Anterior cingulate cortex (tissue), 58 donors: Measurements from ENCODE around the gene ANKDD1A.

Experiments
- DNase-seq, 58 donors: peaks; one replicate each; lab custom pipeline; 2025; lab: John Stamatoyannopoulos, UW

Gene ANKDD1A

DNA sequence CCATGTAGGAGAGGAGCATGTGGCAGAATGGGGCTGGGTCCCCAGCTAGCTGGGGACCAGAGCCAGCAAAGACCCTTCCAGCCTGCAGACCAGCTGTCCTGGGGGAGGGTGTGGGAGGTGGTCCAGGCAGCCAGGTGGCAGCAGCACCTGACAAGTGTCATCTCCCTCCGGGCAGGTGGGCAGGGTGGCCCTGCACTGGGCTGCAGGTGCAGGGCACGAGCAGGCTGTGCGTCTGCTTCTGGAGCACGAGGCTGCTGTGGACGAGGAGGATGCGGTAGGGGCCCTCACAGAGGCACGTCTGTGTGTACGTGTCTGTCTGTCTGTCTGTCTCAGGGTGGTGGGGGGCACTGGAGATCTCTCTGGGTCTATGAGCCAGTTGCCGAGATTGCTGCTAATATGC, 5.5 kb downstream of the ANKDD1A start:
- DNase-seq, result no peak

DNA sequence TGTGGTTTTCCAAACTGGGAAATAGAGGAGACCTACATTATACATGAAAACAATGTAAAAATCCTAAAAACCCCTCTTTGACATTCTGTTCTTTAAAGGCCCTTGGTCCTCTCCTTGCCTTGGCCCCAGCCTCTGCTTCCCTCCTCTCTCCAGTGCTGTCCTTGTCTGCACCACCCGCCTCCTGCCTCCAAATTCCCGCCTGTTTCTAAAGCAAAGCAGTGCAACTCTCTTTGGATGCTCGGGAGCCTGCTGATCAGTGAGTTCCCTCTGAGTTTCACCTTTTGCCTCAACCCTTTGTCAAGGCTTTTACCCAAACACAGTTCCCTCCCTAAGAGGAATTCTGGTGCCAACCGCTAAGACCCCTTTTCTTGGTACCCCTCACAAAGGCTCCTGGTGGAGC, 8.0 kb downstream of the ANKDD1A start:
- no peak for DNase-seq

DNA sequence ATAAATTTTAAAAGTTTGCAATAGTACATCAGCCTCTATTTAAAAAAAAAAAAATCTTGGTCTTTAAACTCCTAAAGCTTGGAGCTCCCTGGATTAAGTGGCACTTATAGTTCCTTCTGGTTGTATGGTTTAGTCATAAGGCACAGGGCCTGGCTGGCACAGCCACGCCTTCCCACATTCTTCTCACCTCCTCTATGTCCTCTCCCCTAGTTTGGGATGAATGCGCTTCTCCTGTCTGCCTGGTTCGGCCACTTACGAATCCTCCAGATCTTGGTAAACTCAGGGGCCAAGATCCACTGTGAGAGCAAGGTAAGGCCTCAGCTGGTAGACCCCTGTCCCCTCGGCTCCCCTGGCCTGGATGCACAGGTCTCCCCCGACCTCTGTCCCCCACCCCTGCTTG, 10.0 kb downstream of the ANKDD1A start:
- no peak for DNase-seq

DNA sequence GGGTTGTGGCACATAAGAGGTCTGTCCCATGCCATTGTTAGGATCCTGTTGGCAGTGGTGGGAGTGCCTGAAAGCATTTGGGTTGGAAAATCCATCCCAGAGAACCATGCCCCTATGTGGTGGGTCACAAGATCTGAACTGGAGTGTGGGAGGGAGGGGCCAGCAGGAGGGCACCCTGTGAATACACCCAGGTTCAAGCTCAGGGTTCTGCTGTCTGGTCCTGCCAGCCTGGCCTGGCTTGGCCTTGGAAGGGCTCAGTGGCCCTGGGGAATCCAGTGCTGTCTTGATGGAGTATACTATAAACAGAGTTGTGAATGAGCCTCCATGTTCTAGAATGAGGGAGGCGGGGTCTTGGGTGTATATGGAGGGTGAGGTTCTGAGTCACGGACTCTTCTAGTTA, 11.8 kb downstream of the ANKDD1A start:
- DNase-seq, result no peak

DNA sequence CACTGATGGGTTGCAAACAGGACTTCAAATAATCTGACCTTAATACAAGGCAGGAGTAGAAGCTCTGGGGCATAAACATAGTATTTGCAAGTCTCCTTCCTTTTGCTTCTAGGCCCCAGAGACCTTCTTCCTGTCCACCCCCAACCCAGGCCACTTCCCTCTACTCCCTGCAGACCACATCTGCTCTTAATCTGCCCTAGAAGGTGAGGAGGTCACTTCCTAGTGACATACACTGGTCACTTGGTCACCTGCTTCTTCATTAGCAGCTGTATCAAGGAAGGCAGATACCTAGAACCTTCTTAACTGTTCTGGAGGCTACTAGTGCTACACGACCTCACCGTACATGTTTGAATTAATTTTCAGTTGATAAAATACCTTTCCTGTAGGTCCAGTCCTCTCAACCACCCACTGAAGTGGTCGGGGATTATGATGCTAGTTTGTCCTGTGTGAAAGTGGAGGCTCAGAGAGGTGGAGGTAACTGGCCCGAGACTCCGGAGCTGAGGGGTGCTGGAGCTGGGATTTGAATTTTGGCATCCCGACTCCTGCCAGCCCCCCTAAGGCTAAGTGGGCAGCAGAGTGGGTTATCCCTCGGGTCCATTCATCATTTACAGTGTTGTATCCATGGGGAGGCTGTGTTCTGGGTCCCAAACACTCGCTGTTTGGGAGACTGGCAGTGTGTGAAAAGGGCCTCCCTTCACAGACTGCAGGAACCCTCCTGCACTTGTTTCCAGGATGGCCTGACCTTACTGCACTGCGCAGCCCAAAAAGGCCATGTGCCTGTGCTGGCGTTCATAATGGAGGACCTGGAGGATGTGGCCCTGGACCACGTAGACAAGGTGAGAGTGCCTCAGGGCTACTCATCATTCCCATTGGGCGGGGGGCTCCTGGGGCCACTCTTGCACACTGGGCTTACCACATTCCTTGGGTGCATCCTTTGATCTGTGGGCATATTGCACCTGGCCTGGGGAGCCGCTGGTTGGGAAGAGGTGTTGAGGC, 13.9 kb downstream of the ANKDD1A start:
- no peak for DNase-seq

DNA sequence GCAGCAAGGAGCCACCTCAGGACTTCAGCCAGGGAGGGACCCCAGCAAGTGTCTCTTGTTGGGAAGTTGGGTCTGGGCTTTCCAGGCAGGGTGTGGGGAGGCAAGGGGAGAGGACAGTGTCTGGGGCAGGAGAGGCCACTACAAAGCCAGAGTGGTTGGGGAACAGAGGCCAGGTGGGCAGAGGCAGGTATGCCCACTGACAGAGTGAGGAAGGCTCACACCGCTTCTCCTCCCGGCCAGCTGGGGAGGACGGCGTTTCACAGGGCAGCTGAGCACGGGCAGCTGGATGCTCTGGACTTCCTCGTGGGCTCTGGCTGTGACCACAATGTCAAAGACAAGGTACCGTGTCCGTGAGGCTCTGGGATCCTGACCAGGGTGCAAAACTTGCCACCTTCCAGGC, 15.0 kb downstream of the ANKDD1A start:
- no peak for DNase-seq

DNA sequence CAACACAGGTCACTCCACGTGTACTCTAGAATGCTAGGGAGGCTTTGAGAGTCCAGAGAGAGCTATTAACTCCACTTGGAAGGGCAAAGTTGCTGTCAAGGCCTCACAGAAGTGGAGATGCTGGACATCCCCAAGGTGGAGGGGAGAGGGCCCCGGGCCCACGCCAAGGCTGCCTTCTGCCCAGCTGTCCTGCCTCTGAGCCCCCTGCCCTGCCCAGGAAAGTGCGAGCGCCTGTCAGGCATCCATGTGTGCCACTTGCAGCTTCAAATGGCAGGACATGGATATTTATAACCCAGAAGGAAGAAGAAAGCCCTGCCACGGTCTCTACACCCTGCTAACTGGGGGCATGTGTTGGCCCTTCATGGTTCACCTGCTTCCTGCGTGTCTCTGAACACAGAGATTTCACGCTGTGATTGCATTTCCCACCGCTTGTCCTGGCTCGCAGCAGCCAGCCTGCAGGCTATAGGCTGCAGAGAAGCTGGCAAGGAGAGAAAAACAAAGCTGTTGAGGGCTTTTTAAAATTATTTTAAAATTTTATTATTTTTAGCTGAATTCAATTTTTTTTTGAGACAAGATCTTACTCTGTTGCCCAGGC, 17.0 kb downstream of the ANKDD1A start:
- no peak for DNase-seq

DNA sequence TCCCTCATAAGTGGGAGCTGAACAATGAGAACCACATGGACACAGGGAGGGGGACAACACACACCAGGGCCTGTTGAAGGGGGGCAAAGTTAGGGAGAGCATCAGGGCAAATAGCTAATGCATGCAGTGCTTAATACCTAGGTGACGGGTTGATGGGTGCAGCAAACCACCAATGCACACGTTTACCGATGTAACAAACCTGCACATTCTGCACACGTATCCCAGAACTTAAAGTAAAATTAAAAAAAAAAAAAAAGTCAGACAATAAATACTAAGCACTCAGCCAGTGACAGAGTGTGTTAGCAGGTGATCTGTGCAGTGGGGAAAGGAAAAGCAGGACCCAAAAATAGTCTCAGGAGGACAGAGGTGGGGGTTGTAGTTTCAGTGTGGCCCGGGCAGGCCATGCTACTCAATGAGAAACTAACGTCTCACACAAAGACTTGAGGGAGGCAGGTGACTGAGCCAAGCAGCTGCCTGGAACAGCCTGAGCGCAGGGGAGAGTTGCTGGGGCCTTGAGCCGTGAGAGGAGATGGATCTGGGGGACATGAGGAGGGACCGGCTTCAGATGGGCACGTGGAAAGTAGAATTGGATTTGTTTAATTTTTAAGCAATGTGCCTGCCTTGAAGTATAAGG, 18.4 kb downstream of the ANKDD1A start:
- DNase-seq, result no peak

DNA sequence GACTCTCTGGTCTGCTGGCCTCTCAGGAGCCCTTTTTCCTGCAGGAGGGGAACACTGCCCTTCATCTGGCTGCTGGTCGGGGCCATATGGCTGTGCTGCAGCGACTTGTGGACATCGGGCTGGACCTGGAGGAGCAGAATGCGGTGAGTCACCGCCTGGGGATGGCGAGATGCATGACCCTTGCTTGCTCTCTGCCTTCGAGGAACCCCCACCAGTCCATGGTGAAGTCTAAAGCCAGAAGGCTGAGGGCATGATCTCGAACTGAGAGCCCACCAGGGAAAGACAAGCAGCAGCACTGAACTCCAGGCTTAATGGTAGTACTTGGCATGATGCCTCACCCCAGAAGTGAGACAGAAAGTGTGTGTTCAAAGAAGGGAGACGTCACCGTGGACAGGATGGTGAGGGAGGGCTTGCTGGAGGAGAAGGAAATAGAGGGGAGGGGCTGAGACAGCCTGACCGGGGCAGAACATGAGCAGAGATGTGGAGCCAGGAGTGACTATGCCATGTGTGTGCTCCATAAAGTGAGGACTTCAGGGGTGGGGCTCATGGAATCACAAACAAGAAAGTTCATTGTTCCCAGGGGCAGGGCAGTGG, 19.2 kb downstream of the ANKDD1A start:
- DNase-seq, result no peak

DNA sequence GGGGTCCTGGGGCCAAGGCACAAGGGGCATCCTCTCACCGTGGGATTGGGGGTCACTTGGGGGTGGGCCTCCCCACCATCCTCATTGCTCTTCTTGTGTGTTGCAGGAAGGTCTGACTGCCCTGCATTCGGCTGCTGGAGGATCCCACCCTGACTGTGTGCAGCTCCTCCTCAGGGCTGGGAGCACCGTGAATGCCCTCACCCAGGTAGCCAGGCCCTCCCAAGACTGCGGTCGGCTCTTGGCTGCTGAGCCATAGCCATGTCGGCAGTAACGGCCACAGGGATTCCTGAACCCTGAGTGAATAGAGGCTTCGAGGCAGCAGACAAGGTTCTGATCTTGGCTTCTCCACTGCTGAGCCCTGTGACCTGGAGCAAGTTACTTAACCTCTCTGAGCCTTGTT, 19.7 kb downstream of the ANKDD1A start:
- no peak for DNase-seq

DNA sequence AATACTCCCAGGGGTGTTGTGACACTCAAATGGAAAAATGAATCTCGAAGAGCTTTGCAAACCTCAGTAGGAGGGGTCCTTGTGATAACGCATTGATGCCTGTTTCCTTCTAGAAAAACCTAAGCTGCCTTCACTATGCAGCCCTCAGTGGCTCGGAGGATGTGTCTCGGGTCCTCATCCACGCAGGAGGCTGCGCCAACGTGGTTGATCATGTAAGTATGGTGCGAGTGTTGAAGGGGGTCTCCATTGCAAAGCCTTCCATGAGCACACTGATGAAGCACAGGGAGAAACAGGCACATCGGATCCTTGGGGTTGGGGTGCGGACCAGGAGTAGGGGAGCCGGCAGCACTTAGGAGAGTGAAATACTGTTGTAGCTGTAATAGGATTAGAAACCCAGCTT, 22.3 kb downstream of the ANKDD1A start:
- no peak for DNase-seq

DNA sequence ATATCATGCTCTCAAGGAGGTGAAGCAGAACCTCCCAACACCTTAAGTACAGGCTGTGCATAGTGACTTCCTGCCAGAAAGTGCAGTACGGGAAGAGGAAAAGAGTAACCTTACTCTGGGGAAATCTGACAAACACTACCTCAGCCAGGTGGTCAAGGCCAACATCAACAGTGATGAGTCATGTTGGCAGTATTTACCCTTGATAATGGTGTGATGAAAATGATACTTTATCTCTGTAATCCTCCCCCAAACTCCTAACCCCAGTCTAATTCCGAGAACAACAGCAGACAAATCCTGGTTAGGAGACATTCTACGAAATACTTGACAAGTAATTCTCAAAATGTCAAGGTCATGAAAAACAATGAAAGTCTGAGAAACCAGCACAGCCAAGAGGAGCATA, 26.5 kb downstream of the ANKDD1A start:
- DNase-seq, result no peak

DNA sequence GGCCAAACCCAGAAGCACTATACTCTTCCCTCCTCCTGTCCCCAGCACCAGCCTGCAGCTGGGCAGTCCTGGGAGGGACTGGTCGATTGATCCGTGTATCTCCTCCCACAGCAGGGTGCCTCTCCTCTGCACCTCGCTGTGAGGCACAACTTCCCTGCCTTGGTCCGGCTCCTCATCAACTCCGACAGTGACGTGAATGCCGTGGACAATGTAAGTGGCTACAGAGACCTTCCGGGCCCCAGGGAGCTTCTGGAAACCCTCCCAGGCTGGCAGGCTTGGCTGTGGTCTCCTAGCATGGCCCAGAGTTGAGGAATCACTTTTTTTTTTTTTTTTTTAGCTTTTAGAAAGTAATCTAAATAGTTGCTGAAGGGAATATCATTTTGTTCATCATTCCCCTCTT, 30.7 kb downstream of the ANKDD1A start:
- DNase-seq, result no peak

DNA sequence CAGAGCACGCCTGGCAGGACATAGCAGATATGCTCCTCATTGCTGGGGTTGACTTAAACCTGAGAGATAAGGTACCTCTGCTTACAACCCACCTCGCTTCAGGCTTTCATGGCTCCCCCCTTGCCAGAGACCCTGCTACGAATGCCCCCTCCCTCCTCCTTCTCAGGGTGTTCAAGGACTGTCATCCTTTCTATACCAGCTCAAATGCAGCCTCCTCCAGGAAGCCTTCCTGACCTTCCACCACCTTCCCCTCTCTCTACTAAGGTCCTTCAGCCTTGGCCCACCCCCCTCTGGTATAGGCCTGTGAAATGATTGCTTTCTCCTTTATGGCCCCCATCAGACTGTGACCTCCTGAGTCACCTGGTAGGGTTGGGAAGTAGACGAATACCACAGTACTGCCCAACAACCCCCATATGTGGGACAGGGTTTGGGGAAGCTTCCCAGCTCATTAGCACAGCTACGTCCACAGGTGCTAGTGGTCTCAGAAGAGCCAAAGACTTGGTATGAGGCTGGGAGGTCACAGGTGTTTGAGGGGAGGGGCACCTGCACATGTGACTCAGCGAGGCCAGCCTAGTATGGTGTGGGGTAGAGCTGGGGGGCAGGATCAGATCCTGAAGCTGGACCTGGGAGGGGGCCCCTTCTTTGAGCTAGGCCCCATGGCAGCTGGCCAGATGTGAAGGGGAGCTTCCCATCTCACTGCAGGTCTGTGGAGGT, 32.0 kb downstream of the ANKDD1A start:
- DNase-seq, result no peak

DNA sequence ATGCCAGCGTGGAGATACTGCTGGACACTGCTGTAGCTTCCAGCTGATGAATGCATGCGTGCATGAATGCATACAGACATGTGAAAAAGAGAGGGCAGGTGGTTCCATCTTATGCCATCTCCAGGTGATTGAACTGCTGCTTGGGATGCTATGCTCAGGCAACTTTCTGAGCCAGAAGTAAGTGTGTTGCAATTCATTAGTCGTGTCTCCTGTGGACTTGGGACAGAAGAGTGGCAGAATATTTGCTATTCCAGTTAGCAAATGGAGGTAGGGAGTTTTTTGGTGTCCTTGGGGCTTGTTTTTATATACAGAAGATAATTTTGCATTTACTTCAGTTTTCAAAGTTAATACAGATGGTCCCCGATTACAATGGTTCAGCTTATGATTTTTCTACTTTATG, 33.3 kb downstream of the ANKDD1A start:
- DNase-seq, result no peak

DNA sequence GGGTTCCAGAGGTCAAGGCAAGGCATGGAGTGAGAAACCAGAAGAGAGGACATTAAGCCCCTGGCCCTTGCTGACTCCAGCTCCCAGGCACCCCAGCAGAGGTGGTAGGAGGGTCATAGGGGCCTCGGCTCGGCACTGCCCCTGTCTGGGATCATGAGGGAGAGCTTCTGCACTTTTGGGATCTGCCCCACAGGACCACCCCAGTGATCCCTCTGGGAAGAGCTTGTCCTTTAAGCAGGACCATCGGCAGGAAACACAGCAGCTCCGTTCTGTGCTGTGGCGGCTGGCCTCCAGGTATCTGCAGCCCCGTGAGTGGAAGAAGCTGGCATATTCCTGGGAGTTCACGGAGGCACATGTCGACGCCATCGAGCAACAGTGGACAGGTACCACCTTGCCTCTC, 35.5 kb downstream of the ANKDD1A start:
- no peak for DNase-seq

DNA sequence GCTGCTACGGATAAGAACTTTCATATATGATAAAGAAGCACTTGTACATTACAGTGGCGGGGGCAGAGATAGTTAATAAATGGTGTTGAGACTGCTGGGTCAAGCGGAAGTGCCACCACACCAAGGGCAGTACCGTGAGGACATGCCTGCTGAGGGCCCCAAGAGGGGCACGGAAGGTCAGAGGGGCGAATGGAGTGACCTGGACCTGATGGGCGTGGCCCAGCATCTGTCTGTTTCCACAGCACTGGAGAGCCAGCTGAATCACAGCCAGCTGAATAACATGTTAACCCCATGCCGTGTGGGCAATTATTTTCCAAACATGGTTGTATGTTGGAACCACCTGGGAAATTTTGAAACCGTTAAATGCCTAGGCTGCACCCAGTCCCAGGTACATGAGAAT, 37.2 kb downstream of the ANKDD1A start:
- DNase-seq, result no peak

DNA sequence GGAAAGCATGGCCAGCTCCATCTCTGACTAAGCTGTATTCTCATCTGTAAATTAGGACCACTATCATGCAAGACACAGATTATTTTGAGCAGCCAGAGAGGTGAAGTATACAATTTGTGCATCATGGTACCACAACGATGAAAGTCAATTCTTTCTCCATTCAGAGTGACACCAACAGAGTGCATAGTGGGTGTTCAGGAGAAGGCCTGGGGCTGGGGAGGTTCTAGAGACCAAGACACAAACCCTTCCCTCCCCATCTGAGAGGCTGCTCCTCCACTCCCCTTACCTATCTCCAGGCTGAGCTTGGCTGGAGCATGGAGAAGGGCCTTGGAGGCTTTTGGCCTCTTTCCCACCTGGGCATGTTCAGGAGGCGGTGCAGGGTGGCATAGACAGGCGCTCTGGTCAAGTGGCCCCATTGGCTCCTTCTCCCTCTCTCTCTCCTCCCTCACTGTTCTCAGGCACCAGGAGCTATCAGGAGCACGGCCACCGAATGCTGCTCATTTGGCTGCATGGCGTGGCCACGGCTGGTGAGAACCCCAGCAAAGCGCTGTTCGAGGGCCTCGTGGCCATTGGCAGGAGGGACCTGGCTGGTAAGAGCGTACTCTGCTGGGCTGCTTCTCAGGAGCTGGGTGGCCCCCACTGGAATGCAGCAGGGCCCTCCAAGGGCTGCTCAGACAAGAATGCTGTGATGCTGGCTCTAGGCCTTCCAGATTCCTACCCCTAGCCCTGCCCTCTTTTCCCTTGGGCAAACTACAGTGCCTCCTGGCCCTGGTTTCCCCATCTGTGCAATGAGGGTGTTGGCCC, 37.9 kb downstream of the ANKDD1A start:
- no peak for DNase-seq

DNA sequence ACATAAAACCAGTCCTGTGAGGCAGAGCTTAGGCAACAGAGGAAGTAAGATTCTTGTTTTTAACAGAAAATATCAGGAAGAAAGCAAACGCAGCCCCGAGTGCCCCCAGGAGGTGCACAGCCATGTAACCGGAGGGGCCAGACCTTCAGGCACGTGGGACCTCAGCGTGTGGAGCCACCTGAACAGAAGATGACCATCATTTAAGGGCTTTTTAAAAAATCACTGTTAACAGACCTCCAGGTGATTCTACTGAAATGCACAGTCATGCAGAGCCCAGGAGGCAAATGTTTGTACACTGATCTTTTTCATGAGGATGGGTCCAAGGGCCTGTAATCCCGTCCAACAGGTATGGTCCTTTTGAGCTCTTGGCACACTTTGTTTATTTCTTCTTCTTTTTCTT, 39.2 kb downstream of the ANKDD1A start:
- DNase-seq, result no peak
